Measurements from ENCODE around the gene RPL29.

Gene RPL29

DNA sequence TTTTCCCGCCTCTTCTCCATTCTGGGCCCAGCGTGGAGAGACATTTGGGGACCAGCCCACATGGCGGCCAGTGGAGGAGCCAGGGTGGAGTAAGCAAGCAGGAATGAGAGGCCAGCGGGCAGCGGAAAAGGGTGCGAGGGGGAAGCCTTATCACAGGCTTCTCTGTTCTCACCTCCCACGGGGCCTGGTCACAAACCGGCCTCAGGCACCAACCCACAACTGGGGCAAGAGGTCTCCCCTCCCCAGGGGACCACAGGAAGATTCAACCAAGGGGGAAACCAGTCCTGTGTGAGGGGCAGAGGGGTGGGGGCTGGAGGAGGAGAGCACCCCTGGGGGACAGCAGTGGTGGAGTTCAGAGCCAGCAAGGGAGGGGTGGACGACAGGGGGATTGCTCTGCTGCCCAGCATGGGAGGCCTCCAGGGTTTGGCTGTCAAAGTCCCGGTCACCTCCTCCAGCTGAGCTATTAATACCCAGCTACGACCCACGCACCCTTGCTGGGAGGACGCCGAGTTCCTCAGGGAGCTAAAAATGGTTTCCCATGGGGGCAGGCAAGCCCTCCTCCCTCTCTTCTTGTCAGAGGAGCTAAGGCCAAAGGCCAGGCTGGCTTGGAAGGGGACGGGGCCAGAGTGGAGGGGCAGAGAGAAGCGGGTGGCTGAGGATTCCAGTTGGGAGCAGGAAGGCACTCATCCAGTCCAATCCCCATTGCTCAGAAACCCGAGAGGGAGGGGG lies 23.8 kb upstream of the RPL29 start:
- TF ChIP-seq CTCF (IDR thresholded peaks at IDR 0.05; ENCODE audit: low read depth, low read length), result no peak
- Histone ChIP-seq H3K27me3 (ENCODE audit: insufficient read depth, low read depth, severe bottlenecking) (no peaks in the 10 kb centered on the region), H3K36me3 (no peaks in the 10 kb centered on the region), H3K4me3 (ENCODE audit: low read depth, low read length) (no peak overlapping the region), H3K9me3 (ENCODE audit: severe bottlenecking) (no peaks in the 10 kb centered on the region), H3K27ac (peak overlapping the region; percentile 96)
- no peak for DNase-seq

- TF ChIP-seq CTCF (IDR thresholded peaks at IDR 0.05; ENCODE audit: low read depth, low read length), result no peak
- Histone ChIP-seq H3K4me3 (ENCODE audit: low read depth, low read length) (no peak overlapping the region), H3K27ac (no peak overlapping the region), H3K9me3 (ENCODE audit: severe bottlenecking) (no peaks in the 10 kb centered on the region), H3K27me3 (ENCODE audit: insufficient read depth, low read depth, severe bottlenecking) (no peaks in the 10 kb centered on the region), H3K36me3 (no peaks in the 10 kb centered on the region)
- no peak for DNase-seq
Measured at GRCh38 chr3:52018319-52019000, 22.8 kb upstream of the RPL29 start.

GRCh38 chr3:52017586-52017985 lies 21.9 kb upstream of the RPL29 start:
- no peak for TF ChIP-seq CTCF (IDR thresholded peaks at IDR 0.05; ENCODE audit: low read depth, low read length)
- Histone ChIP-seq H3K27ac (peak overlapping the region; percentile 14; the same call in 1 of the 2 replicates), H3K36me3 (no peaks in the 10 kb centered on the region), H3K27me3 (ENCODE audit: insufficient read depth, low read depth, severe bottlenecking) (no peaks in the 10 kb centered on the region), H3K4me3 (ENCODE audit: low read depth, low read length) (no peak overlapping the region), H3K9me3 (ENCODE audit: severe bottlenecking) (no peaks in the 10 kb centered on the region)
- DNase-seq, result peak; percentile 60

GRCh38 chr3:52015438-52016228 lies 19.9 kb upstream of the RPL29 start:
- Histone ChIP-seq H3K27ac (peak overlapping the region; percentile 20), H3K4me3 (ENCODE audit: low read depth, low read length) (no peak overlapping the region), H3K9me3 (ENCODE audit: severe bottlenecking) (no peaks in the 10 kb centered on the region), H3K36me3 (no peaks in the 10 kb centered on the region), H3K27me3 (ENCODE audit: insufficient read depth, low read depth, severe bottlenecking) (no peaks in the 10 kb centered on the region)
- no peak for TF ChIP-seq CTCF (IDR thresholded peaks at IDR 0.05; ENCODE audit: low read depth, low read length)
- DNase-seq, result no peak

DNA sequence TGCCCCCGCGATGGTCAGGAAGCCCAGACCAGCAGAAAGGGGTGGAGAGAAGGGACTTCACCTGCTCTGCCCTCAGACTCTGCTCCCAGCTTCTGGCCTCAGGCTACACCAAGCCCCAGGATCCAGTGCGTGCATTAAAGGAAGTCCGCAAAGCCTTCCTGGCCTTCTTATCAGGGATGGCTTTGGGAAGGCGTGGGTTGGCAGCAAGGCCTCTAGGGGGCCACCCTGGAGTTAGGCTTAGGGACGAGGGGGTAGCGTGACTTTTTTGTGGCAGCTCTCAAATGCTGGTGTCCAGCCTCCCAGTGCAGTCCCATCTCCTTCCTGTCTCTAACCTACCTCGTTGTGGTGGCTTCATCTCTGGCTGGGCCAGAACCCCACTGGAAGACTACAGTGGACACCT lies 18.9 kb upstream of the RPL29 start:
- no peaks in the 10 kb centered on the region for H3K27me3 ChIP-seq (ENCODE audit: insufficient read depth, low read depth, severe bottlenecking)
- no peaks in the 10 kb centered on the region for H3K9me3 ChIP-seq (ENCODE audit: severe bottlenecking)
- TF ChIP-seq CTCF (IDR thresholded peaks at IDR 0.05; ENCODE audit: low read depth, low read length), result peak; percentile 90
- H3K36me3 ChIP-seq, result no peaks in the 10 kb centered on the region
- no peak overlapping the region for H3K27ac ChIP-seq
- no peak overlapping the region for H3K4me3 ChIP-seq (ENCODE audit: low read depth, low read length)
- peak; percentile 79 for DNase-seq

Measured in WERI-Rb-1 (cell line).